Keratinocyte (primary cell): ENCODE data around the gene DTYMK. TPM values are rescaled to one million over a fixed set of nuclear protein-coding genes. Genes with fewer than 3 reads are reported as not detected.
"Not testable (repeated sequence)": the region's sequence is repeated elsewhere in the genome, so short reads cannot be mapped to it uniquely, and the experiment has no call there.

ENCODE experiments used
- DNase-seq: peaks from one replicate; pipeline ENCODE4 v3.0.0-alpha.2; 2011; ENCODE audit warnings: low read depth, missing footprints, low spot score
- FAIRE-seq: peaks from 2 replicates; lab custom pipeline; 2011; peaks lifted over from hg19 to GRCh38; lab: Jason Lieb, UNC
- H2AFZ ChIP-seq: 2 replicates; pipeline ENCODE4 v1.6.0; 2012; ENCODE audit warnings: low read length, control low read depth, inconsistent platforms; ENCODE audit not compliant: control insufficient read depth
- H3K27ac ChIP-seq: 2 replicates; pipeline ENCODE4 v1.5.1; 2011; ENCODE audit warnings: low read length; ENCODE audit not compliant: control insufficient read depth, insufficient read depth
- H3K27me3 ChIP-seq: 3 replicates; pipeline ENCODE4 v1.6.0; 2011; ENCODE audit warnings: low read length; ENCODE audit not compliant: control insufficient read depth, insufficient read depth; ENCODE audit errors: extremely low read depth
- H3K36me3 ChIP-seq, 2 experiments: 2 replicates in 1 of 2; 3 replicates in 1 of 2; pipeline ENCODE4 v1.5.1; 2011; ENCODE audit warnings: low read length in 2 of 2, mild to moderate bottlenecking in 1 of 2; ENCODE audit not compliant: control insufficient read depth in 2 of 2, insufficient read depth in 2 of 2; ENCODE audit errors: extremely low read depth in 1 of 2
- H3K4me1 ChIP-seq: 3 replicates; pipeline ENCODE4 v1.5.1; 2011; ENCODE audit warnings: low read length; ENCODE audit not compliant: control insufficient read depth, insufficient read depth; ENCODE audit errors: extremely low read depth
- H3K4me2 ChIP-seq: 3 replicates; pipeline ENCODE4 v1.6.0; 2011; ENCODE audit warnings: low read depth, low read length; ENCODE audit not compliant: control insufficient read depth, insufficient read depth; ENCODE audit errors: extremely low read depth
- H3K4me3 ChIP-seq, 3 experiments: fragments of 200-600 bp in 1 of 3; sonication (generic) in 1 of 3; 2 replicates in 2 of 3; 3 replicates in 1 of 3; pipeline ENCODE4 v1.5.1; 2011 to 2016; ENCODE audit warnings: low read length in 3 of 3, mild to moderate bottlenecking in 3 of 3, control low read depth in 2 of 3, inconsistent platforms in 1 of 3, low read depth in 1 of 3, mixed read lengths in 1 of 3, mixed run types in 1 of 3, moderate library complexity in 1 of 3; ENCODE audit not compliant: control insufficient read depth in 2 of 3, insufficient read depth in 2 of 3; ENCODE audit errors: extremely low read depth in 1 of 3
- H3K79me2 ChIP-seq: 2 replicates; pipeline ENCODE4 v1.6.0; 2012; ENCODE audit warnings: low read length; ENCODE audit not compliant: control insufficient read depth, insufficient read depth
- H3K9ac ChIP-seq: 3 replicates; pipeline ENCODE4 v1.6.0; 2011; ENCODE audit warnings: low read length; ENCODE audit not compliant: control insufficient read depth, insufficient read depth; ENCODE audit errors: extremely low read depth
- H3K9me1 ChIP-seq: 3 replicates; pipeline ENCODE4 v1.6.0; 2011; ENCODE audit warnings: low read length; ENCODE audit not compliant: control insufficient read depth, insufficient read depth; ENCODE audit errors: extremely low read depth
- H3K9me3 ChIP-seq: 2 replicates; pipeline ENCODE4 v1.5.1; 2012; ENCODE audit warnings: low read depth, low read length; ENCODE audit not compliant: control insufficient read depth
- H4K20me1 ChIP-seq: 3 replicates; pipeline ENCODE4 v1.6.0; 2011; ENCODE audit warnings: low read length; ENCODE audit not compliant: control insufficient read depth, insufficient read depth; ENCODE audit errors: extremely low read depth
- EZH2 ChIP-seq: IDR thresholded peaks from one replicate; pipeline ENCODE4 v1.6.1; 2012; ENCODE audit warnings: inconsistent platforms, mild to moderate bottlenecking, low read length, moderate library complexity
- dilution Hi-C: fragments of 300-500 bp; cut with MboI; formaldehyde crosslinking; loops from one replicate; pipeline ENCODE4 v1.7.0; 2020; ENCODE audit warnings: low sequenced_read_pairs; ENCODE audit not compliant: extremely low pct_ligation_motif_present
- polyA plus RNA-seq, 5 experiments: library from polyadenylated mRNA; depleted of rRNA in 3 of 5; stranded (reverse) in 3 of 5; stranded (forward) in 1 of 5; unstranded in 1 of 5; fragments of >200 nt; gene quantifications; 1 replicate in 1 of 5; 2 replicates in 3 of 5; 3 replicates in 1 of 5; pipeline versions ENCODE4 v1.2.1 to v1.2.3, GENCODE V29; 2011 to 2012; ENCODE audit warnings: missing spikeins in 2 of 5, low read depth in 1 of 5, low replicate concordance in 1 of 5
- TF ChIP-seq, protein P1 (sequence below), 3 experiments: IDR thresholded peaks in 1 of 3; conservative IDR thresholded peaks in 1 of 3; optimal IDR thresholded peaks in 1 of 3; 2 replicates in 2 of 3; 3 replicates in 1 of 3; pipeline versions ENCODE3 to v1.5.1; 2011; ENCODE audit warnings: low read length in 3 of 3, mild to moderate bottlenecking in 3 of 3, moderate library complexity in 2 of 3, control low read depth in 1 of 3, inconsistent platforms in 1 of 3; ENCODE audit not compliant: insufficient read depth in 2 of 3; ENCODE audit errors: extremely low read depth in 1 of 3

Gene DTYMK
- polyA plus RNA-seq, 1 donor (not counting 4 experiments of a cell fraction or from before 2014, with no cell fraction given), result 31.6 TPM

DNA sequence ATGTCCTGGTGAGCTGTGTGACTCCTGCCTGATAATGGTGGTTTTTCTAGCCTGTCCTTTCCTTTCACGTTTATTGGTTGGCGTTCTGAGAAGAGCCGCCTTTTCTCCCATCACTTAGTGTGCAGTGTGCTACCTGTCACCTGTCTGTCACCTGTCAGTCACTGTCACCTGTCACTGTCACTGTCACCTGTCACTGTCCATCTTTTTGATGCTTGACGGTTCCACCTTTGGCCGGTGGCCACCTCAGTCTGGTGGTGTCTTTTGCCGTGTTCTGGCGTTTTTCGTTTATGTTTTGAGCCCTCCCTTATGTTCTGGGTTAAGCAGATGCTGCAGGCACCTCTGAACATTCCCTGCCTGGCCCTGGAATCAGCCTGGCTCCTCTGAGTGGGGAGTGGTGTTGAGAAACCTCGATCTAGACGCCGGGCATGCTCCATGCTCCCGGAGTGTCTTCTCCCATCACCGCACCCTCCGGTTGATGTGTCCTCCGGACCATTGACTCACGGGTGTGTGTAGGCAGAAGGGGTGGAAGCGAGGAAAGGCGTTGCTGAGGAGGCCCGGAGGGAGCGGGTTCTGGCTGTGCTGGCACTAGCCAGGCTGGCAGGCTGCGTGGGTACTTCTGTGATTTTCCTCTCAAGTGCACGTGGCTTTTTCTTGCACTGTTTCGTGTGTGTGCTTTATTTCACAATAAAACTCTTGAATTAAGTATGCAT lies 20.7 kb downstream of the DTYMK start:
- peaks cover 16% of the 10 kb centered on the region for H3K4me1 ChIP-seq
- H3K27me3 ChIP-seq, result no peaks in the 10 kb centered on the region
- H4K20me1 ChIP-seq, result peaks cover 2% of the 10 kb centered on the region
- peak overlapping the region; percentile 70 for H3K9ac ChIP-seq
- H3K4me3 ChIP-seq, result no peak overlapping the region
- dilution Hi-C loops, result no loop called here
- H3K27ac ChIP-seq, result peak overlapping the region; percentile 74
- DNase-seq (no peak), FAIRE-seq (no peak)
- no peak overlapping the region for H3K4me2 ChIP-seq
- H3K79me2 ChIP-seq, result peaks cover 2% of the 10 kb centered on the region
- H3K9me3 ChIP-seq, result no peaks in the 10 kb centered on the region
- TF ChIP-seq, protein P1, sequence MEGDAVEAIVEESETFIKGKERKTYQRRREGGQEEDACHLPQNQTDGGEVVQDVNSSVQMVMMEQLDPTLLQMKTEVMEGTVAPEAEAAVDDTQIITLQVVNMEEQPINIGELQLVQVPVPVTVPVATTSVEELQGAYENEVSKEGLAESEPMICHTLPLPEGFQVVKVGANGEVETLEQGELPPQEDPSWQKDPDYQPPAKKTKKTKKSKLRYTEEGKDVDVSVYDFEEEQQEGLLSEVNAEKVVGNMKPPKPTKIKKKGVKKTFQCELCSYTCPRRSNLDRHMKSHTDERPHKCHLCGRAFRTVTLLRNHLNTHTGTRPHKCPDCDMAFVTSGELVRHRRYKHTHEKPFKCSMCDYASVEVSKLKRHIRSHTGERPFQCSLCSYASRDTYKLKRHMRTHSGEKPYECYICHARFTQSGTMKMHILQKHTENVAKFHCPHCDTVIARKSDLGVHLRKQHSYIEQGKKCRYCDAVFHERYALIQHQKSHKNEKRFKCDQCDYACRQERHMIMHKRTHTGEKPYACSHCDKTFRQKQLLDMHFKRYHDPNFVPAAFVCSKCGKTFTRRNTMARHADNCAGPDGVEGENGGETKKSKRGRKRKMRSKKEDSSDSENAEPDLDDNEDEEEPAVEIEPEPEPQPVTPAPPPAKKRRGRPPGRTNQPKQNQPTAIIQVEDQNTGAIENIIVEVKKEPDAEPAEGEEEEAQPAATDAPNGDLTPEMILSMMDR (optimal IDR thresholded peaks at IDR 0.05 in 1 of 3, IDR thresholded peaks at IDR 0.05 in 1 of 3, conservative IDR thresholded peaks at IDR 0.05 in 1 of 3; ENCODE audit: extremely low read depth in 1 of 3, insufficient read depth in 2 of 3, low read length in 3 of 3), result no peak
- TF ChIP-seq EZH2, result no peak
- H3K36me3 ChIP-seq, result peaks cover 17 to 30% of the 10 kb centered on the region in 2 experiments
- no peaks in the 10 kb centered on the region for H3K9me1 ChIP-seq
- no peak overlapping the region for H2AFZ ChIP-seq

DNA sequence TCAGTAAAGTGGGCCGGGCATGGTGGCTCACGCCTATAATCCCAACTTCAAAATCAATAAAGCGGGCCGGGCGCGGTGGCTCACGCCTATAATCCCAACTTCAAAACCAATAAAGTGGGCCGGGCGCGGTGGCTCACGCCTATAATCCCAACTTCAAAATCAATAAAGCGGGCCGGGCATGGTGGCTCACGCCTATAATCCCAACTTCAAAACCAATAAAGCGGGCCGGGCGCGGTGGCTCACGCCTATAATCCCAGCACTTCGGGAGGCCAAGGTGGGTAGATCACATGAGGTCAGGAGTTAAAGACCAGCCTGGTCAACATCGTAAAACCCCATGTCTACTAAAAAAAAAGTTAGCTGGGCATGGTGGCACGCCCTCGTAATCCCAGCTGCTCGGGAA lies 23.9 kb downstream of the DTYMK start:
- H3K79me2 ChIP-seq, H3K9me1 ChIP-seq, H2AFZ ChIP-seq, H3K9ac ChIP-seq, H3K9me3 ChIP-seq, FAIRE-seq, H3K27ac ChIP-seq, DNase-seq, H3K4me3 ChIP-seq, H3K27me3 ChIP-seq, dilution Hi-C loops, H4K20me1 ChIP-seq, H3K4me2 ChIP-seq: not testable (repeated sequence)
- Histone ChIP-seq H3K36me3 (peaks cover 9 to 24% of the 10 kb centered on the region in 2 experiments), H3K4me1 (peaks cover 16% of the 10 kb centered on the region)
